Non-pigmented ciliary epithelial cell (primary cell): ENCODE measurements around the gene BANF2.
"Not testable (repeated sequence)": the region's sequence is repeated elsewhere in the genome, so short reads cannot be mapped to it uniquely, and the experiment has no call there.

Experiments used
- DNase-seq: peaks from one replicate; pipeline ENCODE4 v3.0.0-alpha.2; 2010; ENCODE audit warnings: low read depth

BANF2 gene

DNA sequence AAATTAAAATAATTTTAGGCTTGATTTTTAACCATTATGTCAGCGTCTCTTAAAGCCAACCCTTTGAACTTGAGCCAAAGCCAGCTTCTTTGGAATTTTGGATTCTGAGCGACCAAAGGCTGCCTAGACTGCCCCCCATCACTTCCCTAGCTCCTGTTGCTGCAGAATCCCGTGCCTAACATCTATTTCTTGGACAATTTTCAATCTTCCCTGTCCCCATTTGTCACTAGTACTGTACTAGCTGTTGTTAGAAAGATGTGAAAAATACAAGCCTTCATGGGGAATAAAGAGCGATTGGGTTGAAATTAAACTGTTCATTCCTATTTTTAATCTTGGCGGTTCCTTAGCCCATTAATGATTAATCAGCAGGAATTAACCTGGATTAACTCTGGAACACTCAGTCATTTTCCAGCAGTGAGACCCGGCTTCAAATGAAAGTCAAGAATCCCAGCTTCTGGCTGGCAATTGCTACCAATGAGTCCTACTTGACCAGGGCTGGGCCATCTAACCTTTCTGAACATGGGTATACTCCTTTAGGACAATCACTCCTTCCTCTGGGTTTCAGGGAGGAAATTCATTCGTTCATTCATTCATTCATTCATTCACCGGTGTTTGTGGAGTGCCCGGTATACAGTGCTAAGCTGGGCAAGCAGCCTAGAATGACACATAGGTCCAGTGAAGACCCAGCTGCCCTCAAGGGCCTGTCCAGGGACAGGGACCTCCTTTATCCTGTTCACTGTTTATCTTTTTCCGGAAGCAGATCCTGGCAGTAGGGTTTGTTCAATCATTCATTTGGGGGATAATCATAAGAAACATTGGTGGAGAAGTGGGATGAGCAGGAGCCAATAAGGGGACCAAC is 16.3 kb upstream of the BANF2 start:
- no peak for DNase-seq

DNA sequence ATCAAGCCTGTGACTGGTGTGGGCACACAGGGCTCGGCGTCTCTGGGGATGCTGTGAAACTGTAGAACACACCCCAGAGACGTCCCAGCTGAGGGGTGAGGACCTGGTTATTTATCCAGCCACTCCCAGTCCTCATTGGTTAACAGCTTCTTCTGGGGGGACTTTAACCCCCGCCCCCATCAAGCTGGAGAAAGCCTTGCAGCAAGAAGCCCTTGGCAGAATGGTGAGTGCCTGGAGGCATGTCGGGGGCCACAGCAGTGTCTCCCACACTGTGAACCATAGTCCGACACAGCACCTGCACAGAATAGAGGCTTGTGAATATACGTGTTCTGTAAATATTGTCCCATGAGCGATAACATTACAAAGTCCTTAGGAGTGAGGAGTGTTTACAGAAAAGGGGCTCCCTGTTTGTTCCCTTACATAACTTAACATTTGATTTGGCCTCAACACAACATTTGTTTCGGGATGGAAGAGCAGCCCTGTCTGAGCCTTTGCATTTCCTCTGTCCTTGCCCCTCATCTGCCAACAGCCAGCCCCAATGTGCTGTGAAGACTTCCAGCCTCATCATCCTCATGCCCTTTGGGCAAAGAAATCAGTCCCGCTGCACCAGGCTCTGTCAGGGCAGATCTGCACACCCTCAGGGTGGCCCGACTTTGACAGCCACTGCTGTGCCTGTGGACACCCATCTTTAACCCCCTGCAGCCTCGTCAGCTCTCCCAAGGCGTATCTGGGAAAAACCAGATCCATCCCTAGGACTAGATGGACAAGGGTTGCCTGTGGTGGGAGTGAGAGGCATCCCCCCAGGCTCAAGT is 15.5 kb upstream of the BANF2 start:
- DNase-seq = no peak

DNA sequence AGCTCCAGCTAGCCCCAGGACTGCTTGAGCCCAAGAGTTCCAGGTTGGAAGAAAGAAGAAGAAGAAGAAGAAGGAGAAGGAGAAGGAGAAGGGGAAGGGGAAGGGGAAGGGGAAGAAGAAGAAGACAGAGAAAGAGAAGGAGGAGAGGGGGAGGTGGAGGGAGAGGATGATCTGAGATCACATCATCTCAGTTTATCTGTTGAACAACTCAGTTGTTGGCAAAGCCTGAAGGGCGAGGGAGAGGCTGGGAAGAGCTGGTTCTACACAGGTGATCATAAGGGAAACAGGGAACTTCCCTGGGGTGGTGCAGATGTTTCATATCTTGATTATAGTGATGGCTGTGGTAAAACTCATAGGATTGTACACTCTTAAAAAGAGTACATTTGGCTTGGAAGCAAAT is 14.6 kb upstream of the BANF2 start:
- no peak for DNase-seq

DNA sequence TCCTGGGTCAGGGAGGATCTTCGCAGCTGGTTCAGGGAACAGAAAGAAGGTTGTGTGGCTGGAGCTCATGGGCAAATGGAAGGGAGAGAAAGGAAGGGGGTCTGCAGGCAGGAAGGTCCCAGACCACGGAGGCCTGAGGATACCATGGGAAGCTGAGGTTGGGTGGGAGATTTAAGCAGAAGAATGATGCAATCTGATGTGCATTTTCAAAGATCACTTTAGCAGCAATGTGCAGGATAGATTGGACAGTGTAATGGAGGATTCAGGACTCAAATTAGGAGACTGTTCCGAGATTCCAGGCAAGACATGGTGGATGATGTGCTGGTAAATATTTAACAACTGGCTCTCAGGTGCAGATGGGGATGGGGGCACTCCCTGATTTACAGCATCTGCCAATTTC is 12.0 kb upstream of the BANF2 start:
- no peak for DNase-seq

DNA sequence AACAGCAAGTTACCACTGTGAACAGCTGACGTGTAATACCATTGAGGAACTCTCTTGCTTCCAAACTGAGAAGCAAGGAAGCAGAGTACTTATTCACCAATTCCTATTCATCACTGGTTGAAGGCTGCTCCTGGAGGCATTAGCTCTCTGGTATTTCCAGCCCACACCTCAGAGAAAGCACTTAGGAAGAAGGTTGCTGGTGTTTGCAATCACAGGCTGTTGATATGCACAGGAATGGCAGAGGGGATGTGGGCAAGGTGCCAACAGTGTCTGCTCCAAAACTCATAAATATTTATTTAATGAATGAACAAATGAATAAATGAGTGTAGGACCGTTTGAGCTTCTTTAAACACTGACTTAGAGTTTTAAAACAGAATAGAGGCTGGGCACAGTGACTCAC is 10.8 kb upstream of the BANF2 start:
- no peak for DNase-seq

DNA sequence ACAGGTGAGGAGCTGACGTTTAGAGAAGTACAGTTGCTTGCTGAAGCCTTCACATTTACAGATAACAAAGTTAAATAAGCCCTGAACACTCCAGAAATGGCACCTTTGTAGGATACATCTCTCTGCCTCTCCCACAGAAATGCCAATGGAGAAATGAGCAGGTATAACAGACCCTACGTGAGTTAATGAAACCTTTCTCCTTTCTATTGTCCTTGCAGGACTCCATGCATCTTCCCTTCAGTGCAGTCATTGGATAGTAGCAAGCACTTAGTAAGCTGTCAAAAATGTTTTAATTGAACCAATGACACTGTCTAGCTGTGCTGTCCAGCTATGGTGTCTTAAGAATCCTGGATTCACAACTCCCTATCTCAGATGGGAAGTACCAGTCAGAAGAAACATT is 9.6 kb upstream of the BANF2 start:
- no peak for DNase-seq

DNA sequence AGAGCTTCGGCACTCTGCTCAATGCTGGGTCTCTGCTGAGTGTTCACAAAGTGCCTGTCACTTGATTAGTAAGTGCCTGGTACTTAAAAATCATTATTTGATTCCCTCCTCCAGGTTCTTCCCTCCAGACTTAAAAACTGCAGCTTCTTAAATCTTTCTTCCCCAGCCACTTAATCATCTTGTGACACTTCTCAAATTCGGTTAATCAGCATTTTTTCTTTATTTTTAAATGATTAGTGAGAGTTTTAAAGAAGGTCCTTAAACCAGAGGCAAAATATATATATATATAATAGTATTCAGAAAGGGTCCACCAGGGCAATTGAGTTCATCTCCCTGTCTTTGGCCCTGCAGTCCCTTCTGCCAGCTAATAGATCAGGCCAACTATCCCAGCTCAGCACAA is 8.0 kb upstream of the BANF2 start:
- no peak for DNase-seq

DNA sequence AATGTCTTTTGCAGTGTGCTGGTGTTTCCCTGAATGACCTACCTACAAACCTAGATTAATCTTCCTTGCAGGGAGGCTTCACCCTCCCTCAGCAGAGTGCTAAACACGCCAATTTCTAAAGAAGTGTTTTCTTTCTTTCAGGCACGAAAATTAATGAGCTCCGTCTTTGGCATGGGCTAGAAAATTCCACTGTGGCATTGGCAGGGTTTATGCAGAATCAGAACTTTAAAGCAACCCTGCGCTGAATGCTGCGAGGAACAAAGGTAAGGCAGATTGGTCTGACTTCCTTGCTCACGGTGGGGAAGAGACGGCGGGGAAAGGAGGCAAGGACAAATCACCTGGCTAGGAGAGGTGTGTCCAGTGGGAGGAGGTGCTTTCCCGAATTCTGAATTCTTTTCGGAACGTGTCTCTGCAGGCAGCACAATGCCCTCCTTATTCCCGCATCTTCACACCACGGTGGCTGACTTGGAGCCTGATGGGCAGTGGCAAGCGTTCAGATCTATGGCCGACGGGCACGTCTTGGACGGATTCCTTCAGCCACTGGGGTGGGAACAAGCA is 6.2 kb upstream of the BANF2 start:
- DNase-seq = no peak

DNA sequence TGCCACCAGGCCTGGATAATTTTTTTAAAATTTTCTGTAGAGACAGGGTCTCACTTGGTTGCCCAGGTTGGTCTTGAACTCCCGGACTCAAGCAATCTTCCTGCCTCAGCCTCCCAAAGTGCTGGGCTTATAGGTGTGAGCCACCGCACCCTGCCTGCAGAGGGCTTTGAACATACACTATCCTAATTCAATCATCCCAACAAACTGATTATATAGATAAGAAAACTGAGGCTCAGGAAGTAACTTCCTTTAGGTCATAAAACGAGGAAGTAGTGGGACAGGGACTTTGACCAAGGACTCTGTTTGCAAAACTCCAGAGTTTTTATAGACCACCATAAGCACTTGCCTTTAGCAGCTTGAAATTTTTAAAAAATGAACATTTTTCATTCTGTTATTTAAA is 5.0 kb upstream of the BANF2 start:
- no peak for DNase-seq

DNA sequence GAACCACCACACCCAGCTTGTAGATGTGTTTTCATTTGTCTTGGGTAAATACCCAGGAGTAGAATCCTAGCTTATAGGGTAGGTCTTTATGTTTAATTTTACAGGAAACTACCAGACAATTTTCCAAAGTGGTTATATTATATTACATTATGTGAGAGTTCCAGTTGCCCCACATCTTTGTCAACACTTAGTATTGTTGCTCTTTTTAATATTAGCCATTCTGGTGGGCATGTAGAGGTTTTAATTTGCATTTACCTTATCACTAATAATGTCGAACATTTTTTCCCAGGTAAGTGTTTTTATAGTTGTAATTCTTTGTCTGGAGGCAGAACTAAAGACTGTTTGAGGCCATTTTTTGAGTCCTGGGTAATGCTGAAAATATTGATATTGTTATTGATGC is 3.5 kb upstream of the BANF2 start:
- DNase-seq = no peak

DNA sequence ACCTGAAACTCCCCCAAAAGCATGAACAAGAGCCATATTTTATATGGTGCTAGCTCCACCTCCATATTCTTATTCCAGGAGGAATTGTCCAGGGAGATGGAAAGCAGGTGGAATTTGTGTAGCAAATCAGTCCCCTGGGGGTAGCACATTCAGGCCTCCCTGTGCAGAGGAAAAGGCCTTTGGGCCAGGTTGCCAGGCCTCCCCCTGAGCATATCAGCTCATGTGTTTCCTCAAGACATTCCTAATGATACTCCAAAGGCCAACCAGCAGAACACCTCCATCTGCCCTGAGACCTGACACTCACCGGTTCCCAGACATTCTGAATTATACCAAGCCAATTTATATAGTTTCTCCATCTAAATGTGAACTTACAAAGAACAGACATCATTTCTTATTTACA is 2.6 kb upstream of the BANF2 start:
- no peak for DNase-seq

DNA sequence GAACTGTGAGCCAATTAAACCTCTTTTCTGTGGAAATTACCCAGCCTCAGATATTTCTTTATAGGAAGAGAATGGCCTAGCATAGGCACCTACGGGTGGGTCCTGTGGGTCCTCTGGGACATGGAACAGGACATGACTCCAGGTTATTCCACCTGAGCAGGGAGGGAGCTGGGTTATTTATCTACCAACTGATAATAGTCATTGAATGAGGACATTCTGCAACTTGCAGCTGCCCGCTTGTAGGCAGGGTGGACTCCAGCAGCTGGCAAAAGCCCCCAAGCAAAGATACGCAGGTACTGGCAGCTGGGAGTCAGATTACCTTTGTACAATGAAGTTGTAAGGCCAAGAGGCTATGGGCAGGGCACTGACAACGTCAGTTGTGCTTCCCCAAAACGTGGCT is 1.4 kb upstream of the BANF2 start:
- no peak for DNase-seq

DNA sequence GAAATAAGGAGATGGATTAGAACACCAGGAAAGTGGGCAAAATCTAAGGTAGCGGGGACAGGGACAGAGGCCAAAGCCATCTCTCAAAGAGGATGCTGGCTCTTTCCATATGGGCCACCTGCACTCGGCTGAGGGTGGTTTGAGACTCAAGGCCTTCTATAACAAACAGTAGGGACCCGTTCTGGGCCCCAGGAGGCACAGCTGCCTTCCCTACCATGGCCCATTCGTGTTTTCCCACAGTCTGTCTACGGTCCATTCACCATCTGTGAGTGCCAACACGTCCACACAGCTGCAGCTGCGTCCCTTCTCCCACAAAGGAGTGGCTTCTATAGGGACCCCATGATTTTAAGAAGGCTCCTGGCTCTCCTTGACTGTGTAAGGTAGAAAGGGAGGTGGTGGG is 871 bp downstream of the BANF2 start:
- DNase-seq = no peak

DNA sequence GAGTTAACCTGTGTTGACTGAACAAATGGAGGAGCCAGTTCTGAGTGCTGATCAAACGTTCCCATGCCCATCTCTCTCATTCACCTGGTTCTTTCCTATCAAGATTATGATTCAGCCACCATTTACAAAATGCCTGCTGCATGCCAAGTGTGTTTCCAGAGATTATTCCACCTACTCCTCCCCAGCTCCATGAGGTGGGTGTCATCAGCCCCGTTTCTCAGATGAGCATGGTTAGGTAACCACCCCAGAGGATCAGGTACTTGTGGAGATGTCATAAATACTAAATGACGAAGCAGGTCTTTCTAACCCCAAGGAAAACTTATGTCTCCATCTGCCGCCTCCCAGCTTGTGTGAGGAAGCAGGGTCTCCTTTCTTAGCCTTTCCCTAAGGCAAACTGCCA is 2.1 kb downstream of the BANF2 start:
- no peak for DNase-seq

DNA sequence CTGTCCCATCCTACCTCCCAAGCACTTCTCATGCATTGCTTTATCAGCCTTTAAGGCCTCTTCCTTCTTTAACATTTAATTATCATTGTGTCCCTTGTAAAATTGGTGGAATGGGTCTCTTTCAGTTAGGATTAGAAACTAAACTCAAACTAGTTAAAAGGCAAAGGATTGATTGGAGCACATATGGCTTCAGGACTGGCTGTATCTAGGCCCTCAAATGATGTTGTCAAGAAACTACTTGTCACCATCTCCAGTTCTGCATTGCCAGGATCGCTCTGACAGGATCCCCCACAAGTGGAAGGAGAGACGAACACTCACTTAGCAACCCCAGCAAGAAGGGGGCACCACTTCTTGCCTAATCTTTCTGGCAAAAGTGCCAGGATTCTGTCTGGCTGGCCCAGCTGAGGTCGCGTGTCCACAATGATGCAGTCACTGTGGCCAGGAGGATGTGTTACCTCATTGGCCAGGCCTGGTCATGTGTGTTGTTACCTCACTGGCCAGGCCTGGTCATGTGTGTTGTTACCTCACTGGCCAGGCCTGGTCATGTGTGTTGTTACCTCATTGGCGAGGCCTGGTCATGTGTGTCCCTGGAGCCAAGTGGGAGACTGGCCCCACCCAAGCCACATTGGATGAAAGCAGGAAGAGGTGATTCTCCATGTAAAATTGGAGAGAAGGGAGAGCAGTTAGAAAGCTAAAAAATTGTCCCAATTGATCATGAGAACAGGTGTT is 5.0 kb downstream of the BANF2 start:
- DNase-seq = no peak

DNA sequence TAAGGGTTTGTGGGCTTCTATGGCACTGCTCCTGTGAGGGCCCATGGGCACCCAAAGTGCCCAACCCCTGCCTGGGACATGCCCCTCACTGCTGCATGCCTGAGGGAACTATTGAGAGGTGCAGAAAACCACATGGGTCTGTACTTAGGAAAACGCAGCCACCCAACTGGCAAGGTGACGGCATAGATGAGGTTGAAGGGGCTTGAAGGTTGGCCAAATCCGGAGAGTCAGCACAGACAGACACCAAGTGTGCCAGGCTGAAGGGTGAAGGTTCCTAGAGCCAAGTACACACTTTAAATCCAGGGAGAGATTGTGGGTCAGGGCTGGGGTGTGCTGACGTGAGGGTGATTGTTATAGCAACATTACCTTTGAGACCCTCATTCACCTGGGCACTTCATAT is 6.2 kb downstream of the BANF2 start:
- DNase-seq = no peak

DNA sequence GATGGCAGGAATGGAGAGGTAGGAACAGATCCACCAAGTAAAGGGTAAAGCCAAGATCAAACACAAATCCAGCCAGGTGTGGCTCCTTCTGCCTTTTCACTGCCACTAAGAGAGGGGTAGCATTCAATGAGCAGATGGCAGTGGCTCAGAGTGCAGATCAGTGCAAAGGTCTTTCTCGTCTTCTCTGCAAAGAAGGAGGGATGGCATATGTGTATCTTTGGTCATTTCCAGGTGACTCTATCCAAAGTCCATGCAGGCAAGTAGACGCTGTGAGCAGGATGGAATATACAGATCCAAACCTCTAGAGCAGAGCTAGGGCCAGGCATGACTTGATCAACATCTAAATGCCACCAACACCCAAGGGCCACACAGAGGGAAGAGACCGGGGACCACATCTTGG is 6.9 kb downstream of the BANF2 start:
- no peak for DNase-seq

DNA sequence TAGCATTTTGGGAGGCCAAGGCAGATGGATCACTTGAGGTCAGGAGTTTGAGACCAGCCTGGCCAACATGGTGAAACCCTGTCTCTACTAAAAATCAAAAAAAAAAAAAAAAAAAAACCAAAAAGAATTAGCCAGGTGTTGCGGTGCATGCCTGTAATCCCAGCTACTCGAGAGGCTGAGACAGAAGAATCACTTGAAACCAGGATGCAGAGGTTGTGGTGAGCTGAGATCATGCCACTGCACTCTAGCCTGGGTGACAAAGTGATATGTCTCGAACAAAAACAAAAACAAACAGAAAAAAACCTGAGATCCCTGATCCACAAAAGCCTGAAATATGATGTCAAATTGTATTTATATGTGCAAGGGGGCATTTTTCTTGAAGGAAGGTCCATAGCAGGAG is 8.2 kb downstream of the BANF2 start:
- not testable (repeated sequence) for DNase-seq

DNA sequence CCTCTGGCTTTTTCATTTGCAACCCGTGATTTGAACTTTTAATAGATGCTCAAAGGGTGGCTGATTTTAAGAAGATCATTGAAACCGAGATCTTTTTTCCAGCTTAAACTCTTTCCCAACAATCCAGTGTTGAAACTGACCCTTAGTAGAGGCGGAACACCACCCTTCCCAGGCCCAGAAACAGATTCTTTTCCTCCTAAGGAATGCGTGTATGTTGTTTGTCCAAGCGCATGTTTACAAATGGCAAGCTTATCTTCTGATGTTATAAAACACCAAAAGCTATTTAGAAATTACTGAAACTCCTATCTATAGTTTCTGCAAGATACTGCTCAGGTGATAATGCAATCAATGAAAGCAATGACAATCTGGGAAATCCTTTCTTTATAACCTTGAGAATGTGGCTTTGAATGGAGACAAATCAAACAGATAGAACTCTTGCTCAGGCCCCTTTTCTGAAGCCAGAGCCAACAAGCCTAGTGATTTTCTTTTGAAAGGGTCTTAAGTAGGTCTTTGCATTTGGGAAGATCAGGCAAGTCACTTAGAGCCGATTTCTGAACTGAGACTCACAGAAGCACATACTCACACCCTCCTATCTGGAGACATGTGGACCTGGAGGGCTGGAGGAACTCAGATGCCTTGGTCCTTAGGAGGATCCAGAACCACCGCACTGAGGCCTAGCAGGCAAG is 9.1 kb downstream of the BANF2 start:
- no peak for DNase-seq

DNA sequence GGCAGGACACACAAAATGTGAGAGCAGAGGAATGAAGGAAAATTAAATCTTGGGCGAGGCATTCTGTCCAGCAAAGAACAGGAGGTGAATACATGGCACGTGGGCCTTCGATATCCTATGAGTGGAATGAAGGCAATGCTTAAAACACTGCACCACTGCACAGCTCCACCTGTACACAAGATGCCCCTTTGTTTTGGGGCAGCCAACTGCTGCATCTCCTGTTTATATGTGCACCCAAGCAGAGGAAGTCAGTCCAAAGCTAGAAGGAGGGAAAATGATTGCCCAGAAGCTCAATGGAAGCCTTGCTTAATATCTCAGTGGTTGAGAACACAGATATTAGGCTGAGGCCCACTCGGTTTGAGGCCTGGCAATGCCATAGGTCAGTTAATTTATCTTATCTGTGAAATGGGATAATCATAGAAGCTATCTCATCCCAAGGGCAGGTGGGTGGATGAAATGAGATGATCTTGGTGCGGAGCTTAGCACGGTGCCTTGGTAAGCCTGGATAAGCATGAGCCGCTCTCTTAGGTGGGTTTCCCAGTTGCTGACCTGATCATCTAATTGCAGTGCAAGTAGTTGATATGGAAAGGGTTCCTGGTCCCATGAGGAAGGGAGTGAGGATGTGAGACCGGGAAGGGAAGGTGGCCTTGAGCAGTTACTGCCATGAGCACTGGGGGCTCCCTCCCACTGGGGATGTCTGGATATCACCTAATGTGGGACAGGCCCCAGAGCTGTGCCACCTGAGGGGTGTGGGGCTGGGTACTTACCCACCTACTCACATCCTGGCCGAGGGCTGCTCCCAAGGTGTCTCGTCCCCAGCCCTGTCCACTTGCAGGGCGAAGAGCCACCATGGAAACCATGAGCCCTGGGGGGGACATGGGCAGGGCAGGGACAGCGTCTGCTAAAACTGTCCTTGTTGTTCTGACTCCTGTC is 9.9 kb downstream of the BANF2 start:
- DNase-seq = no peak
